Measurements from ENCODE around the gene RASSF10. TPM values are rescaled to one million over a fixed set of nuclear protein-coding genes. Genes with fewer than 3 reads are reported as not detected.

The RASSF10 gene
- total RNA-seq, 1 experiment from 2014 or later: not detected

- DNase-seq (ENCODE audit: low read depth): no peak
Measured at GRCh38 chr11:13054278-13054677, 45.2 kb downstream of the RASSF10 start.

GRCh38 chr11:13055200-13055599 is 46.1 kb downstream of the RASSF10 start:
- no peak for DNase-seq (ENCODE audit: low read depth)

GRCh38 chr11:13061294-13061990 is 52.3 kb downstream of the RASSF10 start:
- DNase-seq (ENCODE audit: low read depth): no peak

Measured in LHCN-M2 (cell line).